ENCODE results near the gene HOXA9.

Gene HOXA9

GRCh38 chr7:27167916-27168264 lies 2.6 kb upstream of the HOXA9 start:
- no peak overlapping the region for H3K9ac ChIP-seq (ENCODE audit: low read depth, low read length, poor library complexity)
- no peak overlapping the region for H3K14ac ChIP-seq (ENCODE audit: low read length)
- H3K27ac ChIP-seq (replicated peaks; ENCODE audit: low read length): no peak overlapping the region
- no peaks in the 10 kb centered on the region for H3K4me1 ChIP-seq (ENCODE audit: control insufficient read depth in 2 of 2, insufficient read depth in 1 of 2, low read depth in 1 of 2, low read length in 2 of 2)
- no peak overlapping the region for H2BK120ac ChIP-seq (ENCODE audit: low read depth, low read length)
- no peak overlapping the region for H2BK15ac ChIP-seq (ENCODE audit: low read length)
- H3K18ac ChIP-seq (ENCODE audit: low read length): no peak overlapping the region
- no peak overlapping the region for H2BK5ac ChIP-seq (ENCODE audit: low read length)
- H3K23ac ChIP-seq (ENCODE audit: low read depth, low read length, poor library complexity): no peak overlapping the region
- H2AFZ ChIP-seq (ENCODE audit: low read length): no peak overlapping the region
- no peaks in the 10 kb centered on the region for H3K36me3 ChIP-seq (replicated peaks in 1 of 2; ENCODE audit: control insufficient read depth in 2 of 2, insufficient read depth in 2 of 2, low read length in 2 of 2)
- H3K4ac ChIP-seq (ENCODE audit: low read length): no peak overlapping the region
- no peak overlapping the region for H4K91ac ChIP-seq (ENCODE audit: low read depth, low read length, poor library complexity)
- peaks cover 84 to 99% (median 94%) of the 10 kb centered on the region in 3 experiments for H3K27me3 ChIP-seq (ENCODE audit: control insufficient read depth in 3 of 3, insufficient read depth in 3 of 3, low read depth in 1 of 3, low read length in 3 of 3)
- H3K4me3 ChIP-seq (ENCODE audit: low read length in 2 of 2): no peak overlapping the region
- DNase-seq (ENCODE audit: low spot score): no peak
- no peaks in the 10 kb centered on the region for H3K79me1 ChIP-seq (ENCODE audit: low read depth, low read length)
- H3K4me2 ChIP-seq (ENCODE audit: insufficient read depth, low read length, poor library complexity, severe bottlenecking): no peak overlapping the region
- no peak overlapping the region for H2AK5ac ChIP-seq (ENCODE audit: low read depth, low read length)
- no peak overlapping the region for H4K8ac ChIP-seq (ENCODE audit: low read depth, low read length)
- WGBS, 2 donors (ENCODE audit: extremely low coverage in 2 of 2, insufficient read length in 2 of 2, insufficient replicate concordance in 1 of 2): no CpG with 5 or more reads among the region's 4 CpGs
- H3K9me3 ChIP-seq (replicated peaks in 1 of 2; ENCODE audit: control insufficient read depth in 2 of 2, insufficient read depth in 1 of 2, low read depth in 1 of 2, low read length in 2 of 2): peaks cover 0 to 31% of the 10 kb centered on the region in 2 donors
- no peak overlapping the region for H2BK12ac ChIP-seq (ENCODE audit: low read length)

DNA sequence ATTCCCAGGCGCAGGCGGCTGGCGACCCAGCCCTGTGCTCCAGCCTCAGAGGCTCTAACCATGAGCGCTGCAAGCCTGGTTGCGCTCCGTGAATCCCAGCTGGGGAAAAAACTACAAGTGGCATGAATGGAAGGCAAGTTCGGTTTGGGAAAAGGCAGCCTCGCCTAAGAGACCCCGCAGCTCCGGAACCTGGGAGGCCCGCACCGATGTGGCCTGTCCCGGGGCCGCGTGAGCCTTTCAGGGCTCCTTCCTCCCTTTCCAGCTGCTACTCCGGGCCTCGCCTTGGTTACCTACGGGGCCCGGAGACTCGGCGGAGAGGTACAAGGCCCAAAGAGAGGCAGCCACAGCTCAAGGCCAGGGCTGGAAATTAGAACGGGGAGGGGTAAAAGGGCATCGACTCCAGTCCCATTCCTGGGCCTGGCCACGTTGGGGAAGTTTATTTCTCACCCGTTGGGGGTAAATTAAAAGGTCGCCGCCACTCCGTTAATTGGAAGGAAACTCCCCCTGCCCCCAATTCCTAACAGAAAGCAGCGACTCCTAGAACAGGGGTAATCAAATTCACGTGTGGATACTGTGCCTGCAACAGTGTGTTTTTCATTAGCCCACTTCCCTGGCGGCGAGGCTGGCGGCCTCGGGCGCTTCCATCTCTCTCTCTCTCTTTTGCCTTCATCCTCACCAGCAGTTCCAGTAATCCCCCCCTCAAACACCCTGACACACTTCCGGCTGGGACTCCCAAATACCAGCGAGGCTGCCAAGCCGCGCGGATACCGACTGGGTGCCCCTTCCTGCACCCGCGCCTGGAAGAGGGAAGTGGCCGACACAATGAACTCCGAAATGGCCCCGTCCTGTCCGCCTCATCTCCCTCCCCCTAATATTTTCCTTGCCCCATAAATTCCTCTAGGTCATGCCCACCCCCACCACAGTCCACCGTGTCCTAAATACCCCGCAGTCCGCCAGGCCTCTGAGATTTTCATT lies 1.5 kb upstream of the HOXA9 start:
- H3K4me3 ChIP-seq (ENCODE audit: low read length in 2 of 2): no peak overlapping the region
- no peak overlapping the region for H2BK5ac ChIP-seq (ENCODE audit: low read length)
- H3K79me1 ChIP-seq (ENCODE audit: low read depth, low read length): peaks cover 2% of the 10 kb centered on the region
- H3K36me3 ChIP-seq (replicated peaks in 1 of 2; ENCODE audit: control insufficient read depth in 2 of 2, insufficient read depth in 2 of 2, low read length in 2 of 2): no peaks in the 10 kb centered on the region
- H3K18ac ChIP-seq (ENCODE audit: low read length): no peak overlapping the region
- DNase-seq (ENCODE audit: low spot score): no peak
- no peak overlapping the region for H3K4ac ChIP-seq (ENCODE audit: low read length)
- H3K14ac ChIP-seq (ENCODE audit: low read length): no peak overlapping the region
- H3K9me3 ChIP-seq (replicated peaks in 1 of 2; ENCODE audit: control insufficient read depth in 2 of 2, insufficient read depth in 1 of 2, low read depth in 1 of 2, low read length in 2 of 2): peaks cover 0 to 27% of the 10 kb centered on the region in 2 donors
- no peak overlapping the region for H3K4me2 ChIP-seq (ENCODE audit: insufficient read depth, low read length, poor library complexity, severe bottlenecking)
- H2BK12ac ChIP-seq (ENCODE audit: low read length): no peak overlapping the region
- H4K91ac ChIP-seq (ENCODE audit: low read depth, low read length, poor library complexity): no peak overlapping the region
- H4K8ac ChIP-seq (ENCODE audit: low read depth, low read length): no peak overlapping the region
- no peak overlapping the region for H3K27ac ChIP-seq (replicated peaks; ENCODE audit: low read length)
- H2AK5ac ChIP-seq (ENCODE audit: low read depth, low read length): no peak overlapping the region
- H3K4me1 ChIP-seq (ENCODE audit: control insufficient read depth in 2 of 2, insufficient read depth in 1 of 2, low read depth in 1 of 2, low read length in 2 of 2): no peaks in the 10 kb centered on the region
- no CpG with 5 or more reads among the region's 50 CpGs for WGBS, 2 donors (ENCODE audit: extremely low coverage in 2 of 2, insufficient read length in 2 of 2, insufficient replicate concordance in 1 of 2)
- no peak overlapping the region for H3K9ac ChIP-seq (ENCODE audit: low read depth, low read length, poor library complexity)
- H3K23ac ChIP-seq (ENCODE audit: low read depth, low read length, poor library complexity): no peak overlapping the region
- H3K27me3 ChIP-seq (ENCODE audit: control insufficient read depth in 3 of 3, insufficient read depth in 3 of 3, low read depth in 1 of 3, low read length in 3 of 3): peaks cover 79 to 99% (median 92%) of the 10 kb centered on the region in 3 experiments
- peak overlapping the region; percentile 61 for H2BK120ac ChIP-seq (ENCODE audit: low read depth, low read length)
- no peak overlapping the region for H2BK15ac ChIP-seq (ENCODE audit: low read length)
- peak overlapping the region; percentile 17 for H2AFZ ChIP-seq (ENCODE audit: low read length)

- H4K91ac ChIP-seq (ENCODE audit: low read depth, low read length, poor library complexity): no peak overlapping the region
- no peak overlapping the region for H2AK5ac ChIP-seq (ENCODE audit: low read depth, low read length)
- H3K18ac ChIP-seq (ENCODE audit: low read length): no peak overlapping the region
- H4K8ac ChIP-seq (ENCODE audit: low read depth, low read length): no peak overlapping the region
- no peaks in the 10 kb centered on the region for H3K36me3 ChIP-seq (replicated peaks in 1 of 2; ENCODE audit: control insufficient read depth in 2 of 2, insufficient read depth in 2 of 2, low read length in 2 of 2)
- H3K9me3 ChIP-seq (replicated peaks in 1 of 2; ENCODE audit: control insufficient read depth in 2 of 2, insufficient read depth in 1 of 2, low read depth in 1 of 2, low read length in 2 of 2): peaks cover 0 to 27% of the 10 kb centered on the region in 2 donors
- no peak overlapping the region for H3K23ac ChIP-seq (ENCODE audit: low read depth, low read length, poor library complexity)
- H3K27me3 ChIP-seq (ENCODE audit: control insufficient read depth in 3 of 3, insufficient read depth in 3 of 3, low read depth in 1 of 3, low read length in 3 of 3): peaks cover 74 to 96% (median 91%) of the 10 kb centered on the region in 3 experiments
- H3K27ac ChIP-seq (replicated peaks; ENCODE audit: low read length): no peak overlapping the region
- no peak overlapping the region for H3K9ac ChIP-seq (ENCODE audit: low read depth, low read length, poor library complexity)
- no peak overlapping the region for H3K4me3 ChIP-seq (ENCODE audit: low read length in 2 of 2)
- no peak for DNase-seq (ENCODE audit: low spot score)
- H3K4me1 ChIP-seq (ENCODE audit: control insufficient read depth in 2 of 2, insufficient read depth in 1 of 2, low read depth in 1 of 2, low read length in 2 of 2): no peaks in the 10 kb centered on the region
- no peak overlapping the region for H2BK5ac ChIP-seq (ENCODE audit: low read length)
- peak overlapping the region; percentile 17 for H2AFZ ChIP-seq (ENCODE audit: low read length)
- no peak overlapping the region for H3K4ac ChIP-seq (ENCODE audit: low read length)
- no peak overlapping the region for H2BK15ac ChIP-seq (ENCODE audit: low read length)
- no peak overlapping the region for H2BK12ac ChIP-seq (ENCODE audit: low read length)
- no peak overlapping the region for H3K14ac ChIP-seq (ENCODE audit: low read length)
- H3K79me1 ChIP-seq (ENCODE audit: low read depth, low read length): peaks cover 2% of the 10 kb centered on the region
- peak overlapping the region; percentile 61 for H2BK120ac ChIP-seq (ENCODE audit: low read depth, low read length)
- H3K4me2 ChIP-seq (ENCODE audit: insufficient read depth, low read length, poor library complexity, severe bottlenecking): no peak overlapping the region
- no CpG with 5 or more reads among the region's 46 CpGs for WGBS, 2 donors (ENCODE audit: extremely low coverage in 2 of 2, insufficient read length in 2 of 2, insufficient replicate concordance in 1 of 2)
Observed at GRCh38 chr7:27165996-27166530, 726 bp upstream of the HOXA9 start.

DNA sequence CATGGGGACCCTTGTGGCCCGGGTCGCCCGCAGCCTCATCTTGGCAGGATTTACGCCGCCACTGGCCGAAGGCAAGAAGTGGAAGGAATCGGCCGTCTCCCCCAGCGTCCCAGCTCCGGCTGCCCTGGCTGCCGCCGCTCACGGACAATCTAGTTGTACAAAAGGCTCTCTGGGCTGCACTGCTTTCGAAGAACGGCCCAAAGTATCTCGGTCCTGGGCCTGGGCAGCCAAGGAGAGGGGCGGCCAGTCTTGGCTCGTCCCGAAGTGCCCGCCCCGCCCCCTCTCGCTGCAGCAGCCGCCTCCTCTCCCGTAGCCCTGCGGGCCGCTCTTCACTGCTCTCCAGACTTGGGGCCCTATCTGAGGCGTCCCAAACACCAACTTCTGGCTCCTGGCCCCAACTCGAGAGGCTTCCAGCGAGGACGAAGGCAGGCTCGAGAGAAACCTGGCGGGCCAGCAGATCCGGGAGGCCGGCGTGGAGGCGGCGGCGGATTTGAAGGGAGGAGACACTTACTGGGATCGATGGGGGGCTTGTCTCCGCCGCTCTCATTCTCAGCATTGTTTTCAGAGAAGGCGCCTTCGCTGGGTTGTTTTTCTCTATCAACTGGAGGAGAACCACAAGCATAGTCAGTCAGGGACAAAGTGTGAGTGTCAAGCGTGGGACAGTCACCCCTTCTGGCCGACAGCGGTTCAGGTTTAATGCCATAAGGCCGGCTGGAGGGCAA lies 809 bp downstream of the HOXA9 start:
- H2BK5ac ChIP-seq (ENCODE audit: low read length): no peak overlapping the region
- peaks cover 2% of the 10 kb centered on the region for H3K79me1 ChIP-seq (ENCODE audit: low read depth, low read length)
- no peak overlapping the region for H2BK12ac ChIP-seq (ENCODE audit: low read length)
- H3K4ac ChIP-seq (ENCODE audit: low read length): no peak overlapping the region
- no peaks in the 10 kb centered on the region for H3K36me3 ChIP-seq (replicated peaks in 1 of 2; ENCODE audit: control insufficient read depth in 2 of 2, insufficient read depth in 2 of 2, low read length in 2 of 2)
- no peak overlapping the region for H2AK5ac ChIP-seq (ENCODE audit: low read depth, low read length)
- no peak overlapping the region for H3K9ac ChIP-seq (ENCODE audit: low read depth, low read length, poor library complexity)
- H4K8ac ChIP-seq (ENCODE audit: low read depth, low read length): no peak overlapping the region
- H3K9me3 ChIP-seq (replicated peaks in 1 of 2; ENCODE audit: control insufficient read depth in 2 of 2, insufficient read depth in 1 of 2, low read depth in 1 of 2, low read length in 2 of 2): peaks cover 6 to 30% of the 10 kb centered on the region in 2 donors
- H3K4me3 ChIP-seq (ENCODE audit: low read length in 2 of 2): no peak overlapping the region
- no peak overlapping the region for H4K91ac ChIP-seq (ENCODE audit: low read depth, low read length, poor library complexity)
- H3K27ac ChIP-seq (replicated peaks; ENCODE audit: low read length): no peak overlapping the region
- no peak for DNase-seq (ENCODE audit: low spot score)
- peak overlapping the region; percentile 73 for H2AFZ ChIP-seq (ENCODE audit: low read length)
- no peak overlapping the region for H3K14ac ChIP-seq (ENCODE audit: low read length)
- H3K23ac ChIP-seq (ENCODE audit: low read depth, low read length, poor library complexity): peak overlapping the region; percentile 89
- no peak overlapping the region for H2BK15ac ChIP-seq (ENCODE audit: low read length)
- H2BK120ac ChIP-seq (ENCODE audit: low read depth, low read length): no peak overlapping the region
- no peaks in the 10 kb centered on the region for H3K4me1 ChIP-seq (ENCODE audit: control insufficient read depth in 2 of 2, insufficient read depth in 1 of 2, low read depth in 1 of 2, low read length in 2 of 2)
- peaks cover 73 to 97% (median 94%) of the 10 kb centered on the region in 3 experiments for H3K27me3 ChIP-seq (ENCODE audit: control insufficient read depth in 3 of 3, insufficient read depth in 3 of 3, low read depth in 1 of 3, low read length in 3 of 3)
- peak overlapping the region; percentile 32 for H3K4me2 ChIP-seq (ENCODE audit: insufficient read depth, low read length, poor library complexity, severe bottlenecking)
- WGBS, 2 donors (ENCODE audit: extremely low coverage in 2 of 2, insufficient read length in 2 of 2, insufficient replicate concordance in 1 of 2): no CpG with 5 or more reads among the region's 47 CpGs
- no peak overlapping the region for H3K18ac ChIP-seq (ENCODE audit: low read length)
